A673 (cell line): ENCODE data around the gene PNMA8C. TPM values are rescaled to one million over a fixed set of nuclear protein-coding genes. Genes with fewer than 3 reads are reported as not detected.

ENCODE experiments used
- BruUV-seq: library from RNA; stranded (reverse); fragments of 400-500 nt; replicated peaks from 2 replicates; lab custom pipeline; 2021; lab: Mats Ljungman, UMichigan
- CTCF ChIA-PET: fragments of 300-600 bp; sonication (Branson Sonifier 250); formaldehyde crosslinking; loops from one replicate; lab custom pipeline; 2022; ENCODE audit warnings: antibody characterized with exemption; lab: Charles Lee
- POLR2A ChIA-PET: fragments of 300-600 bp; sonication (Branson Sonifier 250); formaldehyde crosslinking; loops from one replicate; lab custom pipeline; 2022; ENCODE audit warnings: antibody characterized with exemption; ENCODE audit not compliant: low non-redundant PET; lab: Charles Lee
- DNase-seq: peaks from one replicate; pipeline ENCODE4 v3.0.0-alpha.2; 2015; ENCODE audit warnings: low spot score
- H3K27ac ChIP-seq: fragments of 200-600 bp; sonication (generic); 2 replicates; pipeline ENCODE4 v1.5.1; 2016; ENCODE audit warnings: mixed run types, low read depth, mild to moderate bottlenecking, mixed read lengths, antibody characterized with exemption, low read length; ENCODE audit not compliant: poor library complexity, severe bottlenecking
- H3K27me3 ChIP-seq: fragments of 200-600 bp; sonication (generic); replicated peaks from 2 replicates; pipeline ENCODE4 v1.6.1; 2017; ENCODE audit warnings: mixed run types, low read depth, mild to moderate bottlenecking, mixed read lengths, antibody characterized with exemption, low read length; ENCODE audit not compliant: insufficient read depth, poor library complexity
- H3K36me3 ChIP-seq: fragments of 200-600 bp; sonication (generic); 2 replicates; pipeline ENCODE4 v1.6.1; 2016; ENCODE audit warnings: mixed run types, mild to moderate bottlenecking, mixed read lengths, antibody characterized with exemption, low read length; ENCODE audit not compliant: insufficient read depth, poor library complexity, severe bottlenecking
- H3K4me1 ChIP-seq: fragments of 200-600 bp; sonication (generic); 2 replicates; pipeline ENCODE4 v1.6.1; 2017; ENCODE audit warnings: mixed run types, mild to moderate bottlenecking, mixed read lengths, antibody characterized with exemption, low read length; ENCODE audit not compliant: insufficient read depth, poor library complexity, severe bottlenecking
- H3K4me3 ChIP-seq: fragments of 200-600 bp; sonication (generic); 2 replicates; pipeline ENCODE4 v1.5.1; 2016; ENCODE audit warnings: low read depth, mixed run types, mild to moderate bottlenecking, mixed read lengths, low read length; ENCODE audit not compliant: poor library complexity, severe bottlenecking
- H3K9me3 ChIP-seq: fragments of 200-600 bp; sonication (generic); 2 replicates; pipeline ENCODE4 v1.6.1; 2016; ENCODE audit warnings: mixed run types, low read depth, mild to moderate bottlenecking, mixed read lengths, antibody characterized with exemption, low read length; ENCODE audit not compliant: poor library complexity, severe bottlenecking
- CTCF ChIP-seq: fragments of 300-800, 200-600 bp; sonication (generic); conservative IDR thresholded peaks from 2 replicates; pipeline ENCODE4 v1.5.1; 2017; ENCODE audit warnings: low read depth, mild to moderate bottlenecking, antibody characterized with exemption, low read length, moderate library complexity, mixed read lengths
- EZH2 ChIP-seq: fragments of 200-600 bp; sonication (generic); IDR thresholded peaks from 2 replicates; pipeline ENCODE4 v1.6.1; 2017; ENCODE audit warnings: borderline replicate concordance, low read depth, mild to moderate bottlenecking, mixed read lengths, antibody characterized with exemption, low read length; ENCODE audit not compliant: poor library complexity, severe bottlenecking
- intact Hi-C: fragments of 100-400 bp; cut with micrococcal nuclease; formaldehyde crosslinking; loops from one replicate; pipeline ENCODE4 v1.10.0; 2022; ENCODE audit not compliant: unreplicated experiment
- total RNA-seq: library from RNA; stranded (reverse); gene quantifications from 2 replicates; pipeline ENCODE4 v1.2.3, GENCODE V29; 2021

The PNMA8C gene
- total RNA-seq, 1 experiment from 2014 or later = not detected

GRCh38 chr19:46392252-46392801 lies 36.4 kb downstream of the PNMA8C start:
- POLR2A ChIA-PET = no interaction called here

GRCh38 chr19:46391296-46392251 lies 37.2 kb downstream of the PNMA8C start:
- H3K4me3 ChIP-seq = no peak overlapping the region
- H3K4me1 ChIP-seq = peaks cover 31% of the 10 kb centered on the region
- H3K36me3 ChIP-seq = peaks cover 46% of the 10 kb centered on the region
- ChIA-PET CTCF (interaction anchor here (0.5 to 0.9 kb wide), 2 partner anchors 36 to 111 kb away, joined by 3 to 4 read pairs; no protein-coding TSS in a partner anchor), POLR2A (no interaction called here)
- H3K9me3 ChIP-seq = no peaks in the 10 kb centered on the region
- H3K27me3 ChIP-seq = no peaks in the 10 kb centered on the region
- no TSS peak for BruUV-seq
- H3K27ac ChIP-seq = peak overlapping the region; percentile 66
- intact Hi-C loops = loop anchor here (10.0 kb wide), 1 partner anchor 317 kb away; no protein-coding TSS in a partner anchor
- no peak for DNase-seq
- TF ChIP-seq EZH2 (no peak), CTCF (no peak)

More at GRCh38 chr19:46392252-46392801, 36.4 kb downstream of the PNMA8C start:
- Histone ChIP-seq H3K4me1 (peaks cover 31% of the 10 kb centered on the region), H3K27ac (peak overlapping the region; percentile 66), H3K9me3 (no peaks in the 10 kb centered on the region), H3K27me3 (no peaks in the 10 kb centered on the region), H3K4me3 (no peak overlapping the region), H3K36me3 (peaks cover 44% of the 10 kb centered on the region)
- no TSS peak for BruUV-seq
- intact Hi-C loops = loop anchor here (10.0 kb wide), 1 partner anchor 318 kb away; no protein-coding TSS in a partner anchor
- TF ChIP-seq CTCF (no peak), EZH2 (no peak)
- CTCF ChIA-PET = no interaction called here
- DNase-seq = peak; percentile 74

- Histone ChIP-seq H3K4me1 (peaks cover 31% of the 10 kb centered on the region), H3K9me3 (no peaks in the 10 kb centered on the region), H3K27me3 (no peaks in the 10 kb centered on the region), H3K4me3 (no peak overlapping the region), H3K27ac (peak overlapping the region; percentile 66), H3K36me3 (peaks cover 46% of the 10 kb centered on the region)
- CTCF ChIA-PET = interaction anchor here (0.9 kb wide), 1 partner anchor 110 kb away, joined by 3 read pairs; no protein-coding TSS in a partner anchor
- POLR2A ChIA-PET = no interaction called here
- intact Hi-C loops = loop anchor here (10.0 kb wide), 1 partner anchor 316 kb away; no protein-coding TSS in a partner anchor
- no TSS peak for BruUV-seq
- no peak for TF ChIP-seq EZH2
- no peak for TF ChIP-seq CTCF
- DNase-seq = no peak
These were observed 37.9 kb downstream of the PNMA8C start for GRCh38 chr19:46390866-46391265.
